HepG2 (cell line): Measurements from ENCODE around the gene CHPF. TPM values are rescaled to one million over a fixed set of nuclear protein-coding genes. Genes with fewer than 3 reads are reported as not detected.

Experiments used
- FIP1L1 ChIP-seq: fragments of 200-400 bp; formaldehyde crosslinking; IDR thresholded peaks from 2 replicates; pipeline ENCODE4 v1.6.1; 2018; ENCODE audit warnings: low read depth, mild to moderate bottlenecking, low read length, moderate library complexity, borderline replicate concordance; ENCODE audit not compliant: insufficient read depth
- HNRNPL ChIP-seq: fragments of 200-400 bp; formaldehyde crosslinking; IDR thresholded peaks from 2 replicates; pipeline ENCODE4 v1.6.1; 2017; ENCODE audit warnings: mild to moderate bottlenecking, low read depth, low read length
- HOXA5 ChIP-seq: sonication (generic); formaldehyde crosslinking; IDR thresholded peaks from 2 replicates; pipeline ENCODE4 v1.4.0; 2020; ENCODE audit warnings: missing genetic modification reagents
- MTA1 ChIP-seq: sonication (generic); formaldehyde crosslinking; IDR thresholded peaks from 2 replicates; pipeline ENCODE4 v1.4.0; 2020; ENCODE audit warnings: missing genetic modification reagents, mild to moderate bottlenecking, borderline replicate concordance
- MTF2 ChIP-seq: sonication (generic); formaldehyde crosslinking; IDR thresholded peaks from 2 replicates; pipeline ENCODE4 v1.5.0; 2020; ENCODE audit warnings: missing genetic modification reagents, borderline replicate concordance
- NONO ChIP-seq, 2 experiments: fragments of 450-650 bp in 1 of 2; sonication (generic) in 1 of 2; formaldehyde crosslinking in 1 of 2; IDR thresholded peaks in 1 of 2; conservative IDR thresholded peaks in 1 of 2; 2 replicates each; pipeline versions ENCODE4 v1.6.1 to v1.8.0; 2017 to 2022; ENCODE audit warnings: mild to moderate bottlenecking in 1 of 2, missing genetic modification reagents in 1 of 2, moderate library complexity in 1 of 2
- SAFB2 ChIP-seq: sonication (generic); formaldehyde crosslinking; IDR thresholded peaks from 2 replicates; pipeline ENCODE4 v1.5.1; 2020; ENCODE audit warnings: missing genetic modification reagents, low read depth, mild to moderate bottlenecking, borderline replicate concordance
- SPEN ChIP-seq: sonication (generic); formaldehyde crosslinking; IDR thresholded peaks from 2 replicates; pipeline ENCODE4 v1.5.1; 2020; ENCODE audit warnings: low read depth, mild to moderate bottlenecking, missing genetic modification reagents
- SRSF1 ChIP-seq: fragments of 200-400 bp; formaldehyde crosslinking; optimal IDR thresholded peaks from 2 replicates; pipeline ENCODE3; 2017; ENCODE audit warnings: mild to moderate bottlenecking, low read depth, low read length, moderate library complexity
- ZNF337 ChIP-seq: sonication (generic); formaldehyde crosslinking; IDR thresholded peaks from 2 replicates; pipeline ENCODE4 v1.5.1; 2020; ENCODE audit warnings: missing genetic modification reagents, low read depth, mild to moderate bottlenecking, borderline replicate concordance
- ZNF501 ChIP-seq: sonication (generic); formaldehyde crosslinking; IDR thresholded peaks from 2 replicates; pipeline ENCODE4 v1.5.1; 2020; ENCODE audit warnings: mild to moderate bottlenecking, moderate library complexity, missing genetic modification reagents
- polyA plus RNA-seq, 8 experiments: library from polyadenylated mRNA; depleted of rRNA in 3 of 8; stranded (reverse) in 7 of 8; unstranded in 1 of 8; fragments of >200 nt; fragmentation: Illumina TruSeq in 4 of 8; extraction: Trizol in 4 of 8; gene quantifications; 2 replicates each; pipeline versions ENCODE4 v1.2.1 to v1.2.3, GENCODE V29; 2011 to 2016; ENCODE audit warnings: low read depth in 4 of 8, missing spikeins in 1 of 8, mixed read lengths in 1 of 8; ENCODE audit not compliant: insufficient read depth in 1 of 8
- total RNA-seq, 5 experiments: library from RNA; depleted of rRNA; stranded (reverse); fragments of >200 nt; fragmentation: Illumina TruSeq; extraction: Trizol; gene quantifications; 2 replicates each; pipeline ENCODE4 v1.2.3, GENCODE V29; 2016; ENCODE audit warnings: low read depth in 1 of 5
- TF ChIP-seq, protein P1 (sequence below): sonication (generic); formaldehyde crosslinking; IDR thresholded peaks from 2 replicates; pipeline ENCODE4 v1.9.0; 2022; ENCODE audit warnings: low read depth, missing genetic modification reagents
- TF ChIP-seq, protein P2 (sequence below): sonication (generic); formaldehyde crosslinking; IDR thresholded peaks from 2 replicates; pipeline ENCODE4 v1.4.0; 2020; ENCODE audit warnings: missing genetic modification reagents
- TF ChIP-seq, protein P3 (sequence below), 2 experiments: sonication (generic) in 1 of 2; formaldehyde crosslinking in 1 of 2; IDR thresholded peaks; 2 replicates each; pipeline versions ENCODE4 v1.4.0 to v1.6.1; 2018 to 2020; ENCODE audit warnings: missing genetic modification reagents in 2 of 2, borderline replicate concordance in 1 of 2, low read depth in 1 of 2, mild to moderate bottlenecking in 1 of 2, missing biosample characterization in 1 of 2
- TF ChIP-seq, protein P4 (sequence below): IDR thresholded peaks from 2 replicates; pipeline ENCODE4 v1.6.1; 2018; ENCODE audit warnings: missing genetic modification reagents, mild to moderate bottlenecking, missing compliant biosample characterization
- TF ChIP-seq, protein P5 (sequence below): sonication (generic); formaldehyde crosslinking; IDR thresholded peaks from 2 replicates; pipeline ENCODE4 v1.5.0; 2020; ENCODE audit warnings: mild to moderate bottlenecking, missing genetic modification reagents

CHPF gene
- total and polyA plus RNA-seq, 2 of the 13 experiments (the other 11 are each of a cell fraction or from before 2014, with no cell fraction given), result 79.6 to 111 TPM

DNA sequence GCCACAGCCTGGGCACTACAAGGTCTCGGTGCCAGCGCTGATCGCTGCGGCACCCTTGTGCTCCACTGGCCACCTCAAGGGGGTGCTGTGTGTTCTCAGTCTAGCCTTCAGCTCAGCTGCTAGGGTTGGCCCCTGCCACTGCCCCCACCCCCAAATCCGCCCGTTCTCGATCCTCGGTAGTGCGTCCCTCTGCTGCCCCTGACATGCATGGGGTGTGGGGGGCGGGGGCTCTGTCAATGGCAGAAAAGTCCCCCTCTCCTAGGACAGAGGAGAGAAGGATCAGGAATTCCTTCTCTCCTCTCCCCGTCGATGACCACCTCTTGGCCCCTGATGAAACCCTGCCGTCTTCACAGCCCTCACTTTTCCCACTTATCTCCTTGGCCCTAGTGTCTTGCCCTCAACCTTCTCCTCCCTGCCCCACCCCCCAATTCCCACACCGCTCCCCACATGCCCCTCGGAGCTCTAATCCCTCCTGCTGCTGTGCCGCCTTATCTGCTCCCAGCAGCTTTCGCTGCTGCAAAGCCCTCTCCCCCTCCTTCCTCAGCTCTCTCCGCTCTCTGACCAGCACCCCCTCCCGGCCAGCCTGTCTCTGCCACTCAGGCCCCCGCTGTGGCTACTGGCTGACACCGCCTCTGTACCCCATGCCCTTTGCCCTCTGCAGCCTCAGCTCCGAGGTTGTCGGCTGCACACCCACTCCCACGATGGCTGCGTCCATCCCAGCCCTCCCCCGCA, 33.7 kb downstream of the CHPF start (continued):
- TF ChIP-seq, protein P1, sequence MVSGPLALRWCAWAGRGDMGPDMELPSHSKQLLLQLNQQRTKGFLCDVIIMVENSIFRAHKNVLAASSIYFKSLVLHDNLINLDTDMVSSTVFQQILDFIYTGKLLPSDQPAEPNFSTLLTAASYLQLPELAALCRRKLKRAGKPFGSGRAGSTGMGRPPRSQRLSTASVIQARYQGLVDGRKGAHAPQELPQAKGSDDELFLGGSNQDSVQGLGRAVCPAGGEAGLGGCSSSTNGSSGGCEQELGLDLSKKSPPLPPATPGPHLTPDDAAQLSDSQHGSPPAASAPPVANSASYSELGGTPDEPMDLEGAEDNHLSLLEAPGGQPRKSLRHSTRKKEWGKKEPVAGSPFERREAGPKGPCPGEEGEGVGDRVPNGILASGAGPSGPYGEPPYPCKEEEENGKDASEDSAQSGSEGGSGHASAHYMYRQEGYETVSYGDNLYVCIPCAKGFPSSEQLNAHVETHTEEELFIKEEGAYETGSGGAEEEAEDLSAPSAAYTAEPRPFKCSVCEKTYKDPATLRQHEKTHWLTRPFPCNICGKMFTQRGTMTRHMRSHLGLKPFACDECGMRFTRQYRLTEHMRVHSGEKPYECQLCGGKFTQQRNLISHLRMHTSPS (CRISPR knock-in tag), result peak; percentile 41; the same call in 1 of the 2 replicates
- peak; percentile 35 for TF ChIP-seq MTA1 (CRISPR knock-in tag)
- TF ChIP-seq SPEN (CRISPR knock-in tag), result peak; percentile 42; the same call in 1 of the 2 replicates
- TF ChIP-seq MTF2 (CRISPR knock-in tag), result peak; percentile 90; the same call in 1 of the 2 replicates
- peak; percentile 92 for TF ChIP-seq HNRNPL
- TF ChIP-seq FIP1L1, result no peak
- 0 out of 2 replicates have a peak, but pooled peaks have one; percentile 77 for TF ChIP-seq SAFB2 (CRISPR knock-in tag)
- TF ChIP-seq, protein P2, sequence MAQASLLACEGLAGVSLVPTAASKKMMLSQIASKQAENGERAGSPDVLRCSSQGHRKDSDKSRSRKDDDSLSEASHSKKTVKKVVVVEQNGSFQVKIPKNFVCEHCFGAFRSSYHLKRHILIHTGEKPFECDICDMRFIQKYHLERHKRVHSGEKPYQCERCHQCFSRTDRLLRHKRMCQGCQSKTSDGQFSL (CRISPR knock-in tag), result 0 out of 2 replicates have a peak, but pooled peaks have one; percentile 58
- TF ChIP-seq, protein P3, sequence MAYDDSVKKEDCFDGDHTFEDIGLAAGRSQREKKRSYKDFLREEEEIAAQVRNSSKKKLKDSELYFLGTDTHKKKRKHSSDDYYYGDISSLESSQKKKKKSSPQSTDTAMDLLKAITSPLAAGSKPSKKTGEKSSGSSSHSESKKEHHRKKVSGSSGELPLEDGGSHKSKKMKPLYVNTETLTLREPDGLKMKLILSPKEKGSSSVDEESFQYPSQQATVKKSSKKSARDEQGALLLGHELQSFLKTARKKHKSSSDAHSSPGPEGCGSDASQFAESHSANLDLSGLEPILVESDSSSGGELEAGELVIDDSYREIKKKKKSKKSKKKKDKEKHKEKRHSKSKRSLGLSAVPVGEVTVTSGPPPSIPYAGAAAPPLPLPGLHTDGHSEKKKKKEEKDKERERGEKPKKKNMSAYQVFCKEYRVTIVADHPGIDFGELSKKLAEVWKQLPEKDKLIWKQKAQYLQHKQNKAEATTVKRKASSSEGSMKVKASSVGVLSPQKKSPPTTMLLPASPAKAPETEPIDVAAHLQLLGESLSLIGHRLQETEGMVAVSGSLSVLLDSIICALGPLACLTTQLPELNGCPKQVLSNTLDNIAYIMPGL (CRISPR knock-in tag; IDR thresholded peaks at IDR 0.05; ENCODE audit: borderline replicate concordance in 1 of 2, low read depth in 1 of 2), result peak; percentile 82 to 85
- TF ChIP-seq, protein P4, sequence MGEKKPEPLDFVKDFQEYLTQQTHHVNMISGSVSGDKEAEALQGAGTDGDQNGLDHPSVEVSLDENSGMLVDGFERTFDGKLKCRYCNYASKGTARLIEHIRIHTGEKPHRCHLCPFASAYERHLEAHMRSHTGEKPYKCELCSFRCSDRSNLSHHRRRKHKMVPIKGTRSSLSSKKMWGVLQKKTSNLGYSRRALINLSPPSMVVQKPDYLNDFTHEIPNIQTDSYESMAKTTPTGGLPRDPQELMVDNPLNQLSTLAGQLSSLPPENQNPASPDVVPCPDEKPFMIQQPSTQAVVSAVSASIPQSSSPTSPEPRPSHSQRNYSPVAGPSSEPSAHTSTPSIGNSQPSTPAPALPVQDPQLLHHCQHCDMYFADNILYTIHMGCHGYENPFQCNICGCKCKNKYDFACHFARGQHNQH (CRISPR knock-in tag), result peak; percentile 25; the same call in 1 of the 2 replicates
- no peak for TF ChIP-seq ZNF337 (CRISPR knock-in tag)
- TF ChIP-seq HOXA5, result peak; percentile 32; the same call in 1 of the 2 replicates
- peak; percentile 30 for TF ChIP-seq SRSF1
- TF ChIP-seq NONO (IDR thresholded peaks at IDR 0.05), result no peak
- peak; percentile 66 for TF ChIP-seq NONO (CRISPR knock-in tag; conservative IDR thresholded peaks at IDR 0.05)
- TF ChIP-seq, protein P5, sequence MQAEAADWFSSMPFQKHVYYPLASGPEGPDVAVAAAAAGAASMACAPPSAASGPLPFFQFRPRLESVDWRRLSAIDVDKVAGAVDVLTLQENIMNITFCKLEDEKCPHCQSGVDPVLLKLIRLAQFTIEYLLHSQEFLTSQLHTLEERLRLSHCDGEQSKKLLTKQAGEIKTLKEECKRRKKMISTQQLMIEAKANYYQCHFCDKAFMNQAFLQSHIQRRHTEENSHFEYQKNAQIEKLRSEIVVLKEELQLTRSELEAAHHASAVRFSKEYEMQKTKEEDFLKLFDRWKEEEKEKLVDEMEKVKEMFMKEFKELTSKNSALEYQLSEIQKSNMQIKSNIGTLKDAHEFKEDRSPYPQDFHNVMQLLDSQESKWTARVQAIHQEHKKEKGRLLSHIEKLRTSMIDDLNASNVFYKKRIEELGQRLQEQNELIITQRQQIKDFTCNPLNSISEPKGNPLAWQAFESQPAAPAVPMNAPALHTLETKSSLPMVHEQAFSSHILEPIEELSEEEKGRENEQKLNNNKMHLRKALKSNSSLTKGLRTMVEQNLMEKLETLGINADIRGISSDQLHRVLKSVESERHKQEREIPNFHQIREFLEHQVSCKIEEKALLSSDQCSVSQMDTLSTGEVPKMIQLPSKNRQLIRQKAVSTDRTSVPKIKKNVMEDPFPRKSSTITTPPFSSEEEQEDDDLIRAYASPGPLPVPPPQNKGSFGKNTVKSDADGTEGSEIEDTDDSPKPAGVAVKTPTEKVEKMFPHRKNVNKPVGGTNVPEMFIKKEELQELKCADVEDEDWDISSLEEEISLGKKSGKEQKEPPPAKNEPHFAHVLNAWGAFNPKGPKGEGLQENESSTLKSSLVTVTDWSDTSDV (CRISPR knock-in tag), result 0 out of 2 replicates have a peak, but pooled peaks have one; percentile 48
- peak; percentile 34; the same call in 1 of the 2 replicates for TF ChIP-seq ZNF501 (CRISPR knock-in tag)
